Loucy (cell line): ENCODE measurements around the gene STIMATE.

ENCODE experiments used
- CTCF ChIP-seq: fragments of 200-600 bp; sonication (generic); conservative IDR thresholded peaks from 2 replicates; pipeline ENCODE4 v1.5.1; 2014; ENCODE audit warnings: mild to moderate bottlenecking, antibody characterized with exemption, low read length
- EZH2phosphoT487 ChIP-seq: fragments of 200-600 bp; IDR thresholded peaks from 2 replicates; pipeline ENCODE4 v1.6.1; 2018; ENCODE audit warnings: antibody characterized with exemption, mild to moderate bottlenecking, moderate library complexity, borderline replicate concordance

GRCh38 chr3:52915294-52915693, 17.9 kb upstream of the STIMATE start:
- TF ChIP-seq CTCF, result no peak
- TF ChIP-seq EZH2phosphoT487, result no peak
